GM18502 (cell line): ENCODE results near the gene STX4.

Experiments
- ATAC-seq: cut with Tn5 transposase; IDR thresholded peaks from one replicate; pipeline ENCODE4 v1.9.1; 2021; ENCODE audit warnings: mild to moderate bottlenecking; ENCODE audit not compliant: unreplicated experiment, poor library complexity

STX4 gene

GRCh38 chr16:31082368-31083045 is 49.1 kb downstream of the STX4 start:
- ATAC-seq = no peak

GRCh38 chr16:31083081-31083480 is 49.7 kb downstream of the STX4 start:
- ATAC-seq = no peak

GRCh38 chr16:31083556-31083955 is 50.2 kb downstream of the STX4 start:
- no peak for ATAC-seq

- no peak for ATAC-seq
These were observed 50.6 kb downstream of the STX4 start for GRCh38 chr16:31083981-31084380.

GRCh38 chr16:31084584-31085302 is 51.4 kb downstream of the STX4 start:
- ATAC-seq = no peak

DNA sequence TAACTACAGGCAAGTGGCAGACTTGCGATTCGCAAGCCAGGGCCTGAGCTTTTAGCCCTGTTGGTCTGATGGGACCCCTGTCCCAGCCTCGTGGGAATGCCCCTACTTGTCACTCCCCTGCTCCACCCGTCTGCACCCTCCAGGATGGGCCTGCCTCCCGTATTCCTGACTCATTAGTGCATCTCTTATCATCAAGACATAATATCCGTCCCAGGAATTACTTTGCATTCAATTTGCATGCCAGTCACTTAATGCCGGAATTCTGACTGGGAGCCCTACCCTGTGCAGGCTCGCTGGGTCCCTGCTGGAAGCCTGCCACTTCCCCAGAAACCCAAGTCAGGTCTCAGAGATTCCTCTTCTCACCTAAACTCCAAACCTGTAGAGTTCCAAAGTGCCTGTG is 52.1 kb downstream of the STX4 start:
- ATAC-seq = no peak

DNA sequence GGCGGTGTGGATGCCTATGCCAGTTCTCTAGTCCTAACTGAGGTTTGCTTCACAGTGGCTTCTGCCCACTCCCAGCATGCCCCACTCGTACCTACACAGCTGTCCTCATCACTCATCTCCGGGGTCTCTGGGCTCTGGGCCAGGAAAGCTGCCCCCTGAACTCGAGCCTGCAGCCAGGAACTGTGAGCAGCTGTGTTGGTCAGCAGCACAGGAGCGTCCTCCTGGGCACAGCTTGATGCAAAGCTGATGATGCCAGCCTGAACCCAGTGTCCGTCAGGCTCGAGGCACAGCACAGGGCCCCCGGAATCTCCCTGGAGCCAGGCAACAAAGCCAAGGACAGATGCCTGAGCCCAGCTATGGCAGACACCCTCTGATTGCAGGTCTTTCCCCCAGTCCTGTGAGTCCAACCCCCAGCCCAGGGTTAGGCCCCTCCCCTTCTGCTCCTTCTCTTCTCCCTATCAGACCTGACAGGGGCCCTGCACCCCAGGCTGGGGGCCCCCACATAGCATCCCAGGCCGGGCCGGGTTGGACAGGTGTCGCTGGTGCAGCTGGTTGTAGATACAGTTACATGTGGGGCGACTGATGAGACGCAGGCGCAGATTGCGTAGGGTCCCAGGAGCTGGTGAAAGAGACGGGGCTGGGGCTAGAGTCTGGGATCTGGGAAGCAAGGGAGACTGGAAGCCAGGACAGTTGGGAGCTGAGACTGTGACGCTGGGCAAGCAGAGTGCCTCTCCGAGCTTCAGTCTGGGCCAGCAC is 52.7 kb downstream of the STX4 start:
- ATAC-seq = no peak

DNA sequence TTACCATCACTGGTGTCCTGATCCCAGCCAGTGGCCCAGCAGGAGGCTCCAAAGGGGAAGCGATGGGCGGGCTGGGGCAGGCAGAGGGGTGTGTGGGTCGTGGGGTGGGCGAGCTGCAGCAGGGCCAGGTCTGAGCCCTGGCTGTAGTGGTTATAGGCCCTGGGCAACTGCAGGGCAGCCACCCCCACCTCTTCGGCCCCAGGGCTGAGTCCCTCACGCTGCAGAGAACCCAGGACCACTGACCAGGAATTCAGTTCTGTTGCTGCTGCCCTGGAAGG is 53.2 kb downstream of the STX4 start:
- no peak for ATAC-seq

DNA sequence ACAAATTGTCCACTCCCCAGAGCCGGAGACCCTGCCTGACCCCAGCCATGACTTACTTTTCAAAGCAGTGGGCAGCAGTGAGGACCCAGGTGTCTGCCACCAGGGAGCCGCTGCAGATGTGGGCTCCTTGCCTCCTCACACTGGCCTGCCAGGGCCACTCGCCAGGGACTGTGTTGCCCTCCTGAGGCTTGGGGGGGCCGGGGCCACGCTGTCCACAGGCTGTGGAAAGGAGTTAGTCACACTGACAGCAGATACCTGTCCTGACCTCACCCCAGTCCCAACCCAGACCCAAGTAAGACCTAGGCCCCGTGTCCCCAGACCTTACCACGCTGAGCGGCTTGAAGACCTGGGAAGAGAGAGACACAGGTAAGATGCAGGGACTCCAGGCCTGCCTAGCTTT is 54.1 kb downstream of the STX4 start:
- ATAC-seq = no peak

DNA sequence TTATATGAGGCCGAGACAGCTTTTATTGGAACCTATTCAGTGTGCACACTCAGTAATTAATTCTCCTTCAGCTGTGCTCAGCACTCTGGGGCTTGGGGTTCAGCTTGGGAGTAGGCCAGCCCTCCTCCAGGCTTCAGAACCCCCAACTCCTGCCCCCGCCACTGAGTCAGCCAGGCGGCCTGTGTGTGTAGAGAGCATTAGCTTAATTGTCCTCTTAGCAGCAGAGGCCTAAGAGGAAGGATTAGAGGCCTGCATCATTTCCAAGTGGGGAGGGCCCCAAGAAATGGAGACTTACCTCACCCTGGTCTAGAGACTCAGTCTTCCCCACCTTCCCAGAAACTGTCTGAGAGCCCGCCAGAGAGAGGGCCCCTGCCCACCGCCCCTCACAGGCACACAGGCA is 54.6 kb downstream of the STX4 start:
- ATAC-seq = no peak

DNA sequence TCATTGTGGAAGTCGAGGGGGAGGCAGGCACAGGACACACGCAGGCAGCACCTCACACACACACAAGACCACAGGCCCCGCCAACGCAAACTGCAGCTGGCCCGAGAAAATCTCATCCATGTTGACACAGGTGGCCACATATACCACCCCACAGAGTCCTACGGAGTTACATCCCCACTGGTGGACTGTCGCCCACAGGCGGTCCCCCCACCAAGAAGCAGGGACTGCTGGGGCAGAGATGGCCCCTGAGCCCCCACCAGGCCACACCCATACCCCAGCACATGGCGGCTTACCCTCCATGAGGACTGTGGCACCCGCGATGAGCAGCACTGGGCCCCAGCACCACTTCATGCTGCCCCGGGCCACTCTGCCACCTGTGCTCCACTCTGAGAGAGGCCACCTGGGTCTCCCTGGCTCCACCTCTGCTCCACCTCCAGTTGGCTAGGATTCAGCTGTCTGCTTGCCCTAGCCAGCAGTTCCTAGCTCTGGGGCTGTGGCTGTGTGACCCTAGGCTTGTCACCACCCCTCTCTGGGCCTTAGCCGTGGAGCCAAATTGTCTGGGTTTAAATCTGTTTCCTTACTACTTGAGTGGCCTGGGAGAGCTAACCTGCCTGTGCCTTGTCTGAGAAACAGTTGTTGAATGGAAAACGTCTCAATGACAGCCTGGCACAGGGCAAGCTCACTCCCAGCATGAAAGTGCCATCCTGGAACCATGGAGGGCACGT is 55.3 kb downstream of the STX4 start, which contains the start of gene PRSS53:
Gene PRSS53 (minus strand): TSS at position 485 of the 725 bp plus-strand sequence. CDS start 134 bp downstream, at position 351.
- ATAC-seq = no peak

GRCh38 chr16:31089199-31089598 is 55.8 kb downstream of the STX4 start:
- ATAC-seq = no peak
